Hindlimb muscle (tissue), 1 donor: ENCODE measurements around the gene REV3L. TPM values are rescaled to one million over a fixed set of nuclear protein-coding genes. Genes with fewer than 3 reads are reported as not detected.

Experiments used
- DNase-seq: peaks from one replicate; pipeline ENCODE4 v3.0.0-alpha.2; 2013
- polyA plus RNA-seq: library from polyadenylated mRNA; unstranded; fragments of 120-200 nt; gene quantifications from one replicate; pipeline ENCODE4 v1.2.1, GENCODE V29; 2013; ENCODE audit not compliant: insufficient read length

REV3L gene
- polyA plus RNA-seq, 1 donor: 36.4 TPM

- no peak for DNase-seq
These were observed 63.9 kb downstream of the REV3L start for GRCh38 chr6:111418971-111419693.

- DNase-seq: no peak
These were observed 65.1 kb downstream of the REV3L start for GRCh38 chr6:111417946-111418345.

DNA sequence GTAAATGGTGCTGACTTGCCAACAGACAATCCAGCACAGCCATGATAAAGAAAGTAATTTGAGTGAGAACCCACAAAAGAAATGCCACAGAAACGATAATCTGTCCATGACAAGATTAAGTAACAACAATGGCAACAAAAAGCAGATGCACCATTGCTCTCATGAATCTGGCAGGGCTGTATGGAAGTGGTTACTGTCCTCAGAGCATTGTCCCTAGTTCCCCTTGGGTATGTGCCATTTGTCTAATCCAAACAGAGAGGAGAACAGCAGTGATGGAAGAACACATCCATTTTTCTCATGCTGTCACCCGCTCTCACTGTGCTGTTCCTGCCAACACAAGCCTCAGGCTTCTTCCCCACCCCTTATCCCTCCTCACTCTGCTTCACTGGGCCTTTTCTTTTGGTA is 65.8 kb downstream of the REV3L start:
- no peak for DNase-seq

DNA sequence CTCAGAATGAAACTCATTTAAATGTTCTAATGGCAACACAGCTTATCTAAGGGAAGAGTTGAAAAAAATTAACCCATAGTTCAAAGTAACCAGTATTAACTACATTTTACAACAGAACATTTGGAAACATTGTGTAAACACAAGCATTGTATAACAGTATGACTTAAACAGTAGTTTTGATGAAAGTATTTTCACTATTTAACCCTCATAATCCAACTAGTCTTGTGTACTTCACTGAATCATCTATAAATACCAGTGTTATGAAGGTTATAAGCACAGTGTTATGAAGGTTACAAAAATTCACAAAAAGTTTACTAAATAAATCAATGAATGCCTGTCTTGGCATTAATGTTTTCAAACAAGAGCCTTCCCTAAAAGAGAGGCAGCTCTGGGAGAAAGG is 66.5 kb downstream of the REV3L start:
- no peak for DNase-seq

- no peak for DNase-seq
These were observed 68.6 kb downstream of the REV3L start for GRCh38 chr6:111414373-111414772.

DNA sequence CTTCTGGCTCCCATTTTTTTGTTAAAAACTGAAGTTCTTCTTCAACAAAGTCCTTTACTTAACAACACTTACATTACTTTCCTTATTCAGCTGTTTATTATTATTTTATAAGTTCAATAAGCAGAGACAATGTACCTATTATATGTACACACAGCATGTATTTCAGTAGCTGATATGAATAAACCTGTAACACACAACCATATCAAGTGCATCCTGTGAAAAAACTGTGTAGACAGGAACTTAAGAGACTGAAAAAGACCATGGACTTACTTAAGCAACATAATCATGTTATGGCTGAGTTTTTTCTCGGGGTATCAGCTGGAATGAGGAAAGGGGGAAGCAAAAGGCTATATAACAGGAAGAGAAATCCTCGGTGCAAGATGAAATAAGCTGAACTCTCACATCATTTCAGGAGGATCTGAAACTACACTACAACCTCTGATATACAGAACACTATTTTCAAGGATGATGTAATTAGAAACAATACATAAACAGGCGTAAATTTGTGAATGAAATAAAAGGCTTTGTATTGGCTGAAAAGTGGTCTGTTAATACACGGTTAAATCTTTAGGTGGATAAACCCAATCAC is 70.9 kb downstream of the REV3L start:
- DNase-seq: no peak

DNA sequence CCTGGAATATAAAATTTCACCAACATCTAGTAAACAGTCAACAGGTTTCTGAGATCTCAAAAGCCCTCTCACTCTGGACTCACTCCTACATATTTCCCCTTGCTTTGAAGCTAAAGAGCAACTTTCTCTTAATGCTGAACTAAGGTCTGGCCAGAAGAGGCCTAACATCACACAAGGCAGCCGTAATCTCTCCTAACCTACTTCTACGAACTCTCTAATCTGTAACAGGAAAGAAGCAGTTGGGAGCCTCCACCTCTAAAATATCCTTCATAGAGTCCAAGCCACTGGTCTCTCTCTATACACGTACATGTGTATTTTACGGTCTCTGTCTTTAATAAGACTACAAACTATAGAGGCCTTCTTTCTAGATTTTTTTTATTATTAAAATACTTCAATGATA is 72.0 kb downstream of the REV3L start:
- DNase-seq: no peak

DNA sequence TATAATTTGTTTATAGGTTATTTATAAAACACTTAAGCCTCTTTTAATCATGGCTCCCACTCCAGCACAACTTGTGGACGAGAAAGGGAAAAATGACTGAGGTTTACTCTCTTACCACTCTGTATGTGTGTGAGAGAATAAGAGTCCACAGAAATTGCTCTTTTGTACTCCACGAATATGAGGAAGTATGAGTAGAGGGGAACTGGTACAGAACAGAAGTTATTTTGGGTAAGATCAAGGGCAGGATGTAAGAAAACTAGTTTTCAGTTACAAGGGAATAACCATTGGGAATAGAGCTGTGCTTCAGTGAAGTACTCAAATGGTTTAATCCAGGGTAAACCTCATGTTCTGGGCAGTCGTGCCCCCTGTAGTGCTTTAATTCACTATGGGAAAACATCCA is 72.6 kb downstream of the REV3L start:
- no peak for DNase-seq

GRCh38 chr6:111409430-111409829 is 73.6 kb downstream of the REV3L start:
- no peak for DNase-seq

DNA sequence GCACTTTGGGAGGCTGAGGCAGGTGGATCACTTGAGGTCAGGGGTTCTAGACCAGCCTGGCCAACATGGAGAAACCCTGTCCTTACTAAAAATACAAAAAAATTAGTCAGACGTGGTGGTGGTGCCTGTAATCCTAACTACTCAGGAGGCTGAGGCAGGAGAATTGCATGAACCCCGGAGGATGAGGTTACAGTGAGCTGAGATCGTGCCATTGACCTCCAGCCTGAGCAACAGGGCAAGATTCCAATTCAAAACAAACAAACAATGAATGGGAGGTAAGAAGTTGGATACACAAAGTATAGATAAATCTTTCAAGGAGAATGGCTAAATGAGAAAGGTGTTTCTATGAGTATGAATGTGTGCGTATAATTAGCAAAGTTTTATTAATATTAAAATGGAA is 75.3 kb downstream of the REV3L start:
- no peak for DNase-seq

DNA sequence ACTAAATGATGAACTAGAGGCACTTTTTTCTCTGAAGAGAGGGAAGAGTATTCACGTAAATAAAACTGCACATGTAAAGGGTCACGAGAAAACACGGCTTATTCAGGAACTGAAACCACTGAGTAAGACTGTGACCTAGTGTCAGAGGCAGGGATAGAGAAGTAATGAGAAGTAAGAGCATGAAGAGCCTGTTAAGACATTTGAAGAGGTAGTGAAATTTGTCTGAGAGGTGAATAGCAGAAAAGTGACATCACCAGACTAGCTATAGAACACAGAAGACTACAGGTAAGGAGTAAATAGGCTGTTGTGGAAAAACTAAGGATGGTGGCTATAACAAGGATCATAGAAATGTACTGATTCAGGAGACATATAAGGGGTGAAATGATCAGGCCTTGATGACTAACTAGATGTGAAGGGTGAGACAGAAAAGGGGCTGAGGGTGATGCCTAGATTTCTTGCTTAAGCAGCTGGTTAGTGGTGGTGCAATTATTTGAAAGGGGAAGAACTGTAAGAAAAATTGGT is 76.8 kb downstream of the REV3L start:
- DNase-seq: no peak

DNA sequence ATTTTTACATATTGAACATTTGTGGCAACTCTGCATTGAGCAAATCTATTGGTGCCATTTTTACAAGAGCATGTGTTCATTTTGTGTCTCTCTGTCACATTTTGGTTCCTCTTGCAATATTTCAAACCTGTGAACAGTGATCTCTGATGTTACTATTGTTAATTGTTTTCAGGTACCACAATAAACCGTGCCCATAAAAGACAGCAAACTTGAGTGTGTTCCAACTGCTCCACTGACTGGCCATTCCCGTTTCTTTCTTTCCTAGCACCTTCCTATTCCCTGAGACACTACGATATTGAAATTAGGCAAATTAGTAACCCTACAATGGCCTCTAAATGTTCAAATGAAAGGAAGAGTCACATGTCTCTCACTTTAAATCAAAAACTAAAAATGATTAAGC is 79.6 kb downstream of the REV3L start:
- DNase-seq: no peak

- no peak for DNase-seq
These were observed 83.4 kb downstream of the REV3L start for GRCh38 chr6:111399626-111400025.

DNA sequence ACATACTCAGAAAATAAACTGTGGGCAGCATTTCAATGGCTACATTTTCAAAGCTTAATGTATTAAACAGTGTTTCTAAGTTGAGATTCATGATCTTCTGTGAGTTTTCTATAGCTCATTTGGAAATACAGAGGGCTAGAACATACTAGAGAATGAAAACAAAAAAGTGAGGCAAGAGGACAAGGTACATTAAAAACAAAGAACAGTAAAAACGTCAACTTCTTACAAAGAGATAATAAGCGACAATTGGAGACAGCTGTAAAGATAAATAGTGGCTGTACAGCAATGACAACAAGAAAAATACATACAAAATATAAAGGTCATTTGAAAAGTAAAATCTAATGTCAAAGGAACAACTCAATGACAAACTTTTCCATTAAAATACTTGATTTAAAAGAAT is 94.3 kb downstream of the REV3L start:
- no peak for DNase-seq

DNA sequence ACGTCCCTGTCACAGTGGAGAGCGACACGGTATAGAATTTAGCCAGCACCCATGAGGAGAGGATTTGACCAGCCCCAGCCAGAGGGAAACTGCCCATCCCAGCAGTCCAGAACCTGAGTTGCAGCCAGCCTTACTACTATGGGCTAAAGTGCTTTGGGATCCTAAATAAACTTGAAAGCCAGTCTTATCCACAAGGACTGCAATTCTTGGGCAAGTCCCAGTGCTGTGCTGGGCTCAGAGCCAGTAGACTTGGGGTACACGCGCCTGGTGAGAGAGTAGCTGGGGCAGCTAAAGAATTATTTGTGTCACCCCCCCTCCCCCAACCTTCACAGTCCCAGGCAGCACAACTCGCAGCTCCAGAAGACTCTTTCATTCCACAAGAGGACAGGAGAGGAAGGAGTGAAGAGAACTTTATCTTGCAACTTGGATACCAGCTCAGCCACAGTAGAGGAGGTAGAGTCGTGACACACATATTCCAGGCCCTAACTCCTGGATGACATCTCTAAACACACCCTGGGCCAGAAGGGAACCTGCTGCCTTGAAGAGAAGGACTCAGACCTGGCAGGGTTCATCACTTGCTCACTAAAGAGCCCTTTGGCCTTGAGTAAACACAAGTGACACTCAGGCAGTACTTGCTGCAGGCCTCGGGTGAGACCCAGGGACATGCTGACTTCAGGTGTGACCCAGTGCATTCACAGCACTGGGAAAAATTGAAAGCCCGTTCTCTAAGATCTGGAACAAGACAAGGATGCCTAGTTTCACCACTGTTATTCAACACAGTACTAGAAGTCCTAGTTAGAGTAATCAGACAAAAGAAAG is 100.3 kb downstream of the REV3L start:
- no peak for DNase-seq

- DNase-seq: no peak
These were observed 101.3 kb downstream of the REV3L start for GRCh38 chr6:111381728-111382127.

DNA sequence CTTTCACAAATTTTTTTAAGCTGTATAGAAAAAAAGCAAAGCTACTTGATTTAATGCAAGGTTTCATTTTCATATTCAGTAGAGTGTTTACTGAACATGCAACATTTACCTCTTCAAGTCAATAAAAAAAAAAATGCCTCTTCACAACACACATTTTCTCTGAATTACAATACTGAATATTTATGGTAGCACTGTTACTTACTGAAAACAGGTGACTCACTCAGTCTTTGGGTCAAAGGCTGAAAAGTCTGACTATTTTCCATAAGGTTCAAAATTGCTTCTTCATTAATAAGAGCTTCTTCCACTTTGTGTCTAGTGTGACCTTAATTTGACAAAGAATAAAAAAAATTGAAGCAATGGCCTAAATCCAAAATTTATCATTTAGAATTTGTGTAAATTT is 101.9 kb downstream of the REV3L start:
- no peak for DNase-seq

DNA sequence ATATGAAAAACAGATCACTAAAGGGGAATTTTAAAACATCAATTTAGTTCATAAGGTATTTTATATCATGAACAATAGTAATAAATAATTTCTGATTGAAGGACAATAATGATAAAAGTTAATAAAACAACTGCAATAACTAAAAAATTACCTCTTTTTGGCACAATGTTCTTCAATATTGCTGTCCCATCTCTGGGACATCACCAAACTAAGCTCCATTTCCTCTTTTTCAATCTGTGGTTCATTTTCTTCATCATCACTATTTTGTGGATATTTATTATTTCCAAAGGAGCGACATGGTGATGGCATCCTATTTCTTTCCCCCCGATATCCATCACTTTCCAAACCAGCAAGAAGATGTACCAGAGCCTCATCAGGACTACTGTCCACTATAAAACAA is 103.2 kb downstream of the REV3L start:
- no peak for DNase-seq

GRCh38 chr6:111379302-111379701 is 103.7 kb downstream of the REV3L start:
- DNase-seq: no peak

DNA sequence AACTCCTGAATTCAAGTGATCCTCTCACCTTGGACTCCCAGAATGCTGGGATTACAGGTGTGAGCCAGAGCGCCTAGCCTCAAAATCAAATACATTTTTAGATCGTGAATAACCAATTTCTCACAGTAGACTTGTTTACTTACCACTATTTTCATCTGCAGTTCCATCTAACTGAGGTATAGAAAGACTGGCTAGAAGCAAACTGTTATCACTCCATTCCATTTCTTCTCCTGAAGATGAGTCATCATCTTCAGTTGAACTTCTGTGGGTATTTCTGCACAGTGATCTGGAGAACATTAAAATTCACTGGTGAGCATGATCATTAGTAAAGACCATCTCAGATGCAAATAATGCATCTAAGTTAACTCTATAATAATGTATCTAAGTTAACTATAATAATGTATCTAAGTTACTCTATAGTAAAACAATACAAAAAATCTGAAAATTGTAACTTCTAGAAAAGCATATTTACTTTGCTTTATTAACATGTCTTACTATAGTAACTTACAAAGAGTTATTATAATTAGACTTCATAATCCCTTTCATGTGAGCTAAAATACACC is 105.4 kb downstream of the REV3L start:
- no peak for DNase-seq

GRCh38 chr6:111367393-111368088 is 115.5 kb downstream of the REV3L start:
- DNase-seq: no peak

DNA sequence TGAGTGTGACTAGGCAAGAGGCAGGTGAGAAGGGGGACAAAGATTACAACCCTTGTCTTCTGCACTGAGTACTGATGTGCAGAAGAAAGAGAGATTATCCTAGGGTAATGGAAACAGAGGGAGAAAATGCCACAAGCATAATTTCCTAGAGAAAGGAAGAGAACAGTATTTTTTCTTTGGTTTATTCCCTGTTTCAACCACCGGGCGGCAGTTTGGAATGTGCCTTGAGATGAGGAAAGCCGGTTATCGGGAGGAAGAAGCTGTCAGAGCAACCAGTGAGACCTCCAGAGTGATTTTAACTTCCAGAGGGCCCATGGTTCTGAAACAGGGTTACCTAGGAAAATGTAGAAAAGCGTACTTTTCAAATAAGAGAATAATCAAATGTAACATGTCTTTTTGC is 121.4 kb downstream of the REV3L start:
- DNase-seq: peak; percentile 40

DNA sequence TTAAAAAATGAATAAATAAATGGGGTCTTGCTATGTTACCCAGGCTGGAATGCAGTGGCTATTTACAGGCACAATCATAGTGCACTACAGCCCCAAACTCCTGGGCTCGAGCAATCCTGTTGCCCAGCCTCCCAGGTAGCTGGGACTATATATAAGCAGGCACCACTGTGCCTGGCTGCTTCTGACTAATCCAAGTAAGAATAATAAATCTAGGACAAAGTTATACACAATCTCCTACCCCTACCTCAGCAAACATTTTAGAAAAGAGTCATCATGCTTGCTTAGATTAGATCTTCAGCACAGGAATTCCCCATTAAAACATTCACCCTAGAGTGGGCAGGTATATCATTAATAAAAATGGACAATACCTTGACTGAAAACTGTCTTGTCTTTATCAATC is 124.6 kb downstream of the REV3L start:
- no peak for DNase-seq
